ENCODE results near the gene RNF144A.

DNA sequence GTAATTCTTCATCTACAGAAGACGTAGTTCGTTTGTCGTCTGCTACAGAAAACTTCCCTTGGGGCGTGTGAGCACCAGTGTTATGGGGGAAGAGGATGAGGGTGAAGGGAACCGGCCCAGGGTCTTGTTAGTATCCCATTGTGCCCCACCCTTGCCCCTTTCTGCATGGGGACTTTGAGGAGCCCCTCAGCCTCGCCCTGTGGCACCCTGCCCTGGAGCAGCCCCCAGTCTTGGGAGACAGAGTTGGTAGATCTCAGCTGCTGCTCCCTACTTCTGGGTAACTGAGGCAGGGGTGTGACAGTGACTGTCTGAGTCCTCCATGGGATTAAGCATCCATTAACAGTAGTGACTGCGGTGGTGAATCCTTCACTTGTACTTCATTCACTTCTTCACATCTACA lies 50.1 kb downstream of the RNF144A start:
- no peak for TF ChIP-seq CTCF (IDR thresholded peaks at IDR 0.05; ENCODE audit: poor library complexity)
- TF ChIP-seq EZH2 (IDR thresholded peaks at IDR 0.05; ENCODE audit: borderline replicate concordance), result no peak
- TF ChIP-seq EZH2phosphoT487 (IDR thresholded peaks at IDR 0.05; ENCODE audit: low read depth, severe bottlenecking, unreplicated experiment), result no peak
